Measurements from ENCODE around the gene AACS. TPM values are rescaled to one million over a fixed set of nuclear protein-coding genes. Genes with fewer than 3 reads are reported as not detected.
A peak's percentile ranks its signal among the peaks of the same experiment; 100 is the strongest.
"Not testable (repeated sequence)": the region's sequence is repeated elsewhere in the genome, so short reads cannot be mapped to it uniquely, and the experiment has no call there.

Gene AACS
- 16.5 TPM for polyA plus RNA-seq (2013, experiment 1 of 2; ENCODE audit: insufficient read length)
- polyA plus RNA-seq (2013, experiment 2 of 2; ENCODE audit: insufficient read length): 14.6 TPM

GRCh38 chr12:125065021-125065918, at the start of gene AACS:
TSS of gene AACS (plus strand) at chr12:125065435. CDS start at chr12:125065585, 150 bp downstream.
- peak; percentile 72 for DNase-seq

GRCh38 chr12:125015680-125016310, 49.4 kb upstream of the AACS start:
- DNase-seq: no peak

- DNase-seq: no peak
These were observed 47.4 kb upstream of the AACS start for GRCh38 chr12:125017801-125018200.

GRCh38 chr12:125018356-125018755, 46.9 kb upstream of the AACS start:
- DNase-seq: no peak

- no peak for DNase-seq
These were observed 44.1 kb upstream of the AACS start for GRCh38 chr12:125021096-125021495.

GRCh38 chr12:125021771-125022170, 43.5 kb upstream of the AACS start:
- no peak for DNase-seq

- no peak for DNase-seq
These were observed 42.2 kb upstream of the AACS start for GRCh38 chr12:125023065-125023464.

GRCh38 chr12:125024949-125025563, 40.2 kb upstream of the AACS start:
- no peak for DNase-seq

GRCh38 chr12:125025606-125026235, 39.5 kb upstream of the AACS start:
- no peak for DNase-seq

GRCh38 chr12:125028106-125028505, 37.1 kb upstream of the AACS start:
- no peak for DNase-seq

GRCh38 chr12:125029761-125030358, 35.4 kb upstream of the AACS start:
- DNase-seq: peak; percentile 43

GRCh38 chr12:125031471-125031870, 33.8 kb upstream of the AACS start:
- DNase-seq: not testable (repeated sequence)

- no peak for DNase-seq
These were observed 32.6 kb upstream of the AACS start for GRCh38 chr12:125032466-125033152.

GRCh38 chr12:125033288-125033687, 31.9 kb upstream of the AACS start:
- no peak for DNase-seq

- DNase-seq: no peak
These were observed 26.1 kb upstream of the AACS start for GRCh38 chr12:125038976-125039625.

- DNase-seq: no peak
These were observed 16.2 kb upstream of the AACS start for GRCh38 chr12:125049093-125049458.

- DNase-seq: no peak
These were observed 14.8 kb upstream of the AACS start for GRCh38 chr12:125050446-125050845.

GRCh38 chr12:125050868-125051267, 14.4 kb upstream of the AACS start:
- no peak for DNase-seq

- no peak for DNase-seq
These were observed 11.4 kb upstream of the AACS start for GRCh38 chr12:125053821-125054220.

GRCh38 chr12:125055591-125055990, 9.6 kb upstream of the AACS start:
- no peak for DNase-seq

GRCh38 chr12:125056306-125056705, 8.9 kb upstream of the AACS start:
- DNase-seq: no peak
